HG02943 (cell line): Measurements from ENCODE around the gene IFNAR2.
"Not testable (repeated sequence)": the region's sequence is repeated elsewhere in the genome, so short reads cannot be mapped to it uniquely, and the experiment has no call there.

Source experiments
- ATAC-seq: cut with Tn5 transposase; IDR thresholded peaks from one replicate; pipeline ENCODE4 v1.9.1; 2021; ENCODE audit warnings: mild to moderate bottlenecking, low read depth, moderate library complexity; ENCODE audit not compliant: unreplicated experiment

Gene IFNAR2

DNA sequence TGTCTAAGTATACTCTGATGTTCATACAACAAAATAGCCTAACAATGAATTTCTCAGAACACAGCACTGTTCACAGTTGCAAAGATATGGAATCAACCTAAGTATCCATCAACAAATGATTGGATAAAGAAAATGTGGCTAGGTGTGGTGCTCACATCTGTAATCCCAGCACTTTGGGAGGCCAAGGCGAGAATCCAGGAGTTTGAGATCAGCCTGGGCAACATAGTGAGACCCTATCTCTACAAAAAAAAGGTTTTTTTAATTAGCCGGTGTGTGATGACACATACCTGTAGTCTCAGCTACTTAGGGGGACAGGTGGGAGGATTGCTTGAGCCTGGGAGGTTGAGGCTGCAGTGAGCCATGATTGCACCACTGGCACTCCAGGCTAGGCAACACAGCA, 10.7 kb downstream of the IFNAR2 start:
- no peak for ATAC-seq

GRCh38 chr21:33241846-33242245, 12.1 kb downstream of the IFNAR2 start:
- no peak for ATAC-seq

DNA sequence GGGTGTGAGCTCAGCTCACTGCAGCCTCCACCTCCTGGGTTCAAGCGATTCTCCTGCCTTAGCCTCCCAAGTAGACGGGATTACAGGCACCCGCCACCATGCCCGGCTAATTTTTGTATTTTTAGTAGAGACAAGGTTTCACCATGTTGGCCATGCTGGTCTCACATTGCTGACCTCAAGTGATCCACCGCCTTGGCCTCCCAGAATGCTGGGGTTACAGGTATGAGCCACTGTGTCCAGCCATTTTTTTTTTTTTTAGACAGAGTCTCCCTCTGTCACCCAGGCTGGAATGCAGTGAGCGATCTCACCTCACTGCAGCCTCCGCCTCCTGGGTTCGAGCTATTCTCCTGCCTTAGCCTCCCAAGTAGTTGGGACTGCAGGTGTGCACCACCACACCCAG, 13.1 kb downstream of the IFNAR2 start:
- ATAC-seq, result not testable (repeated sequence)

DNA sequence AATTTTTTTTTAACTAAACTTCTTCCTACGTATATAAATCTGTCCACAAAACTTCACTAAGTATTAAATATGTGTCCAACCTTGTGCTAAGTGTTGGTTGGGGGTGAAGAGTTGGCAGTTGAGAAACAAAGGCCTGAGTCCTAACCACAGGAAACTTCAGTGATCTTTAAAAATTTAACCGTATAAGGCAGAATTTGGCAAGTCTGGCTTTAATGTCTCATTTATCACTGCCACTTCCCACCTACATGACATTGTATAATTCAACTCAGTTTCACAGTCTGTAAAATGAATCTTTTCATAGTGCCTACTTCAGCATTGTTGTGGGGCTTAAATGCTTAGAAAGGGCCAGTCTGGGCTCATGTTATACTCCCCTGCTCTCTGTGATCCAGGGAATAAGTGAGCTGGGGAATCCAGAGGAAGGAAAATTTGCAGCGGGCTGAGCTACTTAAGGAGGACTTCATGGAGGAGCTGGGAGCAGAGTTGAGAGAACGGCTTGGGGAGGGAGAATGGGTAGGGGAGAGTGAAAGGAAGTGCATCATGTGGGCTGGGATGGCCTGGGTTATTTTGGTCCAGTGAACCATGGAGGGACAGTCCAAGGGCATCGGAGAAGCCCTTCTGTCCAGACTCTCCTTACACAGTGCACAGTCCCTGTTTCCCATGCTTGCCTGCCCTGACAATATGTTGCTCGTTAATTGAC, 14.5 kb downstream of the IFNAR2 start:
- no peak for ATAC-seq

DNA sequence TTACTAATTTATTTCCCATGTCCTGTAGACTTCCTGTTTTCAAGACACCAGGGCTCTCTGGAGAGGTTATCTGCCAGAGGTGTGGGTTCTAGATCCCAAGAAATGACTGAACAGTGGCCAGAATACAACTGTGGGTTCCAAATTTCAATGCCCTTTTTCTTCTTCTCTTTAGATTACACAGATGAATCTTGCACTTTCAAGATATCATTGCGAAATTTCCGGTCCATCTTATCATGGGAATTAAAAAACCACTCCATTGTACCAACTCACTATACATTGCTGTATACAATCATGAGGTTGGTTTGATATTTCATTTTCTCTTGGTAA, 15.0 kb downstream of the IFNAR2 start:
- no peak for ATAC-seq

DNA sequence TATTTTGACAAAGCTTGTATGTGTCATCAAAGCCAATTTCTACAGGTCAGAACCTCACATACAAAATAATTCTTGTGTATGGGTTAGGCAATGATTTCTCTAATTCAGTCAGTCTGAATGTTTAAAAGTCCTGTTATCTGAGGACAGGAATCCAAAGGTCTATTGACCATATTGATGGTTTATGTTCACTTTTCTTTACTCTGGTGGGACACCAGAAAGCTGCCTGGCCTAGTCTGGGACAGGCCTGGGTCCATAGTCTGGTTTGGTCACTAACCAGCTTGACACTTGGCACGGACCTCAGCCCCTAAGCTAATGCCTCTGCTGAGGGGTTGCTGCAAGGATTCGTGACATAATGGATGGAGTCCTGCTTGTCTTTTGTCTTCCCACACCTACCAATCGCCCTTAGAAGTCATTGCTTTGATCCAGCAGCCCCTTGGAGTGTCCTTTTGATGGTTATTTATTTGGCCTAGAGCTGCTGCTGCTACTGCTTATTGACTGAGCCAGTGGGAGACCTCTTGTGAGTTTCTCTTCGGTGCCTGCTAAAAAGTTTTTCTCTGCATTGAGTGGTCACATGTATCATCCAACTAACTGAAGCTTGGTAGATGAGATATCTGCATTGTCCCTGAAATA, 15.7 kb downstream of the IFNAR2 start:
- ATAC-seq, result no peak

DNA sequence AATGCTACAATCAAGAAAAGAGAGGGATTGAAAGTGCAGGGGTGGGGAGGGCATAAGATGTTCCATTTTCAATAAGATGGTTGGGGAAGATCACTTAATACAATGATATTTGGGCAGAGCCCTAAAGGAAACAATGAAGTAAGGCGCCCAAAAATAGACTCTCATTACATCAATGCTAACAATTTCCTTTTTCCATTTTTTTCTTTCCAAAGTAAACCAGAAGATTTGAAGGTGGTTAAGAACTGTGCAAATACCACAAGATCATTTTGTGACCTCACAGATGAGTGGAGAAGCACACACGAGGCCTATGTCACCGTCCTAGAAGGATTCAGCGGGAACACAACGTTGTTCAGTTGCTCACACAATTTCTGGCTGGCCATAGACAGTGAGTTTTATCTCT, 16.8 kb downstream of the IFNAR2 start:
- no peak for ATAC-seq

- ATAC-seq, result no peak
These were observed 17.2 kb downstream of the IFNAR2 start for GRCh38 chr21:33246963-33247362.

DNA sequence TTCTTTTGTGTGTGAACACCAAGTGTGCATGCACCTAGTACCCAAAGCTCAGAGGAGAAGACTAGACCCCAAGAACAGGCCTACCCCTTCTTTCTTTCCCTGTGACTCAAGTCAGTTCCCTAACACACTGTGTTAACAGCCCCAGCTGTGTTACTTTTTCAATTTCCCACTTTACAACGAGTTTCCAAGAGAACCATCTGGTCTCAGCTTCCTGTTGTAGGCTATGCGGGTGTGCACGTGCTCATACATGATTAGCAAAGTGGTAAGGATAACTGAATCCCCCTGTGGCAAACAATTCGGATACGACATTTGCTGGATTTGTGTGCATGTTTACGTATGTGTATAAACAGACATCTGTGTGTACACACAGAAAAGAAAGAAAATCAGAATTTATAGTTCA, 17.9 kb downstream of the IFNAR2 start:
- no peak for ATAC-seq

DNA sequence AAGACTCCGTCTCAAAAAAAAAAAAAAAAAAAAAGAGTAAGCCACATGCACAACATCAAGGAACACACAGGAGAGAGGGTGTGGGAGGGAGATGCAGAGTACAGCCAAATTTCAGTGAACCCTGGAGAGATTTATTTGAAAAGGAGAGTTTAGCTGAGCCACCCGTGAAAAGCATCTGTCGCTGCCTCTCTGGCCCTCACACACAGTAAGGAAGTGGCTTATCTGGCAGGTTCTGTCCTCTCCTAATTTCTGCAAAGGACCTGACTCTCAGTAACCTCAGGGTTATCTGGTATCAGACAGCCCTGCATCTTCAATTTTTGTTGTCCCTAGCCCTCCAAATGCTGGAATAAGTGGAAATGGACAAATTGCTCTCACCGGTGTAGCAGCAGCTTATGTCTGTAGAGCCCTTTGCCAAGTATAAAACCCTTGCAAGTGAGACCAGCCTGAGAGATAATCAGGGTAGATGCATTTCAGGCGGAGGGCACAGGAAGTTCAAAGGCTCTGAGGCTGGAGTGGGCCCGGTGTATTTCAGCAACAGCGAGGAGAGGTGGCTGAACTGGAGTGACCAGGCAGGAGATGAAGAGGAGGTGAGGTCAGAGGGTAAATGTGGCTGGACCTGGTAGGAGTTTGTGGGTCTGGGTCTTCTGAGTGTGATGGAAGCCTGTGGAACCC, 19.7 kb downstream of the IFNAR2 start:
- ATAC-seq, result no peak

GRCh38 chr21:33251119-33251518, 21.4 kb downstream of the IFNAR2 start:
- ATAC-seq, result no peak

GRCh38 chr21:33253382-33253781, 23.6 kb downstream of the IFNAR2 start:
- not testable (repeated sequence) for ATAC-seq

DNA sequence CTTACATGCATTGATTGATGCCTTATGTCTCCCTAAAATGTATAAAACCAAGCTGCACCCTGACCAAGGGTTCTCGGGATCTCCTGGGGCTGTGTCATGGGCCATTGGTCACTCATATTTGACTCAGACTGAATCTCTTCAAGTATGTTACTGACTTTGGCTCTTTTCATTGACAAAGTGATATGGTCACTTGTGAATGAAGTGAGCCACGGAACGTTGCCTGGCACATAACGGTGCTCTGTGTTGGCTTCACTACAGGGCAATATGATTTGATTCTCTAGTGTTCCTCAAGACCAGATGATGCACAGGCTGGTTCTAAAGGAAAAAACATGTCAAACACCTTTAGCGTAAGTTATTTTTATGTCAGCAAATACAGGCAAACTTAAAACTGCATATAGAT, 25.0 kb downstream of the IFNAR2 start:
- no peak for ATAC-seq

- ATAC-seq, result no peak
These were observed 25.7 kb downstream of the IFNAR2 start for GRCh38 chr21:33255404-33255803.

DNA sequence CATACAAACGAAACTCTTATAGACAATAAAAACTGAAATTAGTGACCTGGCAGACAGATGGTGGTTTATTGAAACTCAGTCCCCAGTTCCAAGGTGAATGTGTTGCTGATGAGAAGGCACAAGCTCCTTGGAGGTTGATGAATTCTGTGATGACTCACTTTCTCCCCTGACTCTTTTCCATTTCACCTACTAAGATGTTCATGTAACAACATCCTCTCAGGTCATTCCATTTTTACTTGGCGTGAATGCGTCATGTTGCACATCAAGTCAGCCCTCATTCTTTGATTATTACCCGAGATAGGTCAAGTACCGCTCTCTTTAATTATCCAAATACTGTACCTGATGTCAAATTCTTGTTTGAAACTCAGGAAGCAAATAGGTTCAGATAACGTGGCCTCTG, 26.3 kb downstream of the IFNAR2 start:
- no peak for ATAC-seq

GRCh38 chr21:33257094-33257803, 27.5 kb downstream of the IFNAR2 start:
- ATAC-seq, result no peak

- ATAC-seq, result no peak
These were observed 28.7 kb downstream of the IFNAR2 start for GRCh38 chr21:33258475-33258874.

DNA sequence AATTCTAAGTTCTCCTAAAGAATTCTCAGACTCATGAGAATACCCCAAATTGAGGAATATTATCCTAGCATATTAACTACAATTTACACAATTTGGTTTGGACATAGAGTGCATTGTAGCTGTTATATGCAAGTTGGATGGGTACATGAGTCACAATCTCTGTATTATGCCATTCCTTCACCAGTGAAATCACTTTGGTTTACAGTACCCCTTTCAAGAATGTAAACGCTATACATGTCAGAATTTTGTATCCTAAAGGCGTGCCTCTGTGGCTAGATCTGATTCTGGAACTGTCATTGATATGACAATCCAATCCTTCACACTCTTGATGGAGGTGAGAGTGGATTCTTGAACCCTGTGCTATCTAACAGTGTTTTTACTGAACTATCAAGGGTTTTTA, 29.7 kb downstream of the IFNAR2 start:
- ATAC-seq, result no peak

GRCh38 chr21:33259995-33260394, 30.3 kb downstream of the IFNAR2 start:
- no peak for ATAC-seq

DNA sequence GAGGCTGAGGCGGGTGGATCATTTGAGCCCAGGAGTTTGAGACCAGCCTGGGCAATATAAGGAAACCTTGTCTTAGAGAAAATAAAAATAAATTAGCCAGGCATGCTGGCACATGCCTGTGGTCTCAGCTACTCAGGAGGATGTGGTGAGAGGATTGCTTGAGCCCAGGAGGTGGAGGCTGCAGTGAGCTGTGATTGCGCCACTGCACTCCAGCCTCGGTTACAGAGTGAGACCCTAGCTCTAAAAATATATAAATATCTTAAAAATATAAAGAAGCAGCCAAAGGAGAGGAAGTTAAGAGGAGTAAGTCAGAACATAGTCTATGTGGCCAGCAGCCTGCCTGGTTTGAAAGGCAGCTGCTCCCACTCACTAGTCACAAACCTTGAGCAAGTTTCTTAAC, 31.9 kb downstream of the IFNAR2 start:
- no peak for ATAC-seq

GRCh38 chr21:33262921-33263320, 33.2 kb downstream of the IFNAR2 start:
- ATAC-seq, result no peak
